Suppressor macrophage (primary cell): ENCODE measurements around the gene ACP6.
"Not testable (repeated sequence)": the region's sequence is repeated elsewhere in the genome, so short reads cannot be mapped to it uniquely, and the experiment has no call there.

ENCODE experiments used
- DNase-seq, 4 experiments: peaks; one replicate each; pipeline ENCODE4 v3.0.0-alpha.2; 2020 to 2022
- total RNA-seq, 17 experiments: gene quantifications; one replicate each; lab custom pipeline; 2026; ENCODE audit warnings: mixed read lengths in 6 of 17, inconsistent platforms in 3 of 17; lab: John Stamatoyannopoulos, UW

ACP6 gene
- 0.28 to 10.4 (median 2.3) reads per million in 17 experiments for total RNA-seq

GRCh38 chr1:147670319-147671001 is at the start of gene ACP6:
Gene ACP6, minus strand, starts transcription at chr1:147670524. Its CDS starts 476 bp downstream, at chr1:147670048.
- DNase-seq: peak; percentile 87 to 94 (median 92)

GRCh38 chr1:147719711-147720225 is 49.4 kb upstream of the ACP6 start:
- DNase-seq: peak in 2 of 4 experiments; percentile 13 to 20

GRCh38 chr1:147719029-147719698 is 48.8 kb upstream of the ACP6 start:
- no peak for DNase-seq

- peak; percentile 51 to 78 (median 70) for DNase-seq
These were observed 47.4 kb upstream of the ACP6 start for GRCh38 chr1:147717706-147718097.

- DNase-seq: no peak
These were observed 46.9 kb upstream of the ACP6 start for GRCh38 chr1:147717051-147717705.

GRCh38 chr1:147712605-147713004 is 42.3 kb upstream of the ACP6 start:
- no peak for DNase-seq

GRCh38 chr1:147700042-147701006 is 30.0 kb upstream of the ACP6 start:
- DNase-seq: peak; percentile 49 to 79 (median 70)

- no peak for DNase-seq
These were observed 29.3 kb upstream of the ACP6 start for GRCh38 chr1:147699686-147700041.

GRCh38 chr1:147683163-147683763 is 12.9 kb upstream of the ACP6 start:
- DNase-seq: no peak

- not testable (repeated sequence) for DNase-seq
These were observed 10.4 kb upstream of the ACP6 start for GRCh38 chr1:147680608-147681235.

GRCh38 chr1:147677681-147678080 is 7.4 kb upstream of the ACP6 start:
- DNase-seq: not testable (repeated sequence)

- peak in 2 of 4 experiments; percentile 3 to 5 for DNase-seq
These were observed 6.2 kb upstream of the ACP6 start for GRCh38 chr1:147676311-147677085.

- DNase-seq: no peak
These were observed 3.5 kb upstream of the ACP6 start for GRCh38 chr1:147673816-147674215.

GRCh38 chr1:147673406-147673805 is 3.1 kb upstream of the ACP6 start:
- no peak for DNase-seq

GRCh38 chr1:147669469-147670318 is 630 bp downstream of the ACP6 start:
- DNase-seq: peak; percentile 53 to 68 (median 58)

GRCh38 chr1:147665521-147665920 is 4.8 kb downstream of the ACP6 start:
- no peak for DNase-seq

- no peak for DNase-seq
These were observed 6.1 kb downstream of the ACP6 start for GRCh38 chr1:147664206-147664605.

GRCh38 chr1:147654511-147654910 is 15.8 kb downstream of the ACP6 start:
- DNase-seq: no peak

- no peak for DNase-seq
These were observed 18.0 kb downstream of the ACP6 start for GRCh38 chr1:147652306-147652705.
